Measurements from ENCODE around the gene UBXN7.
"Not testable (repeated sequence)": the region's sequence is repeated elsewhere in the genome, so short reads cannot be mapped to it uniquely, and the experiment has no call there.

Gene UBXN7

GRCh38 chr3:196316799-196317686 is 115.2 kb downstream of the UBXN7 start:
- not testable (repeated sequence) for DNase-seq (ENCODE audit: low read depth)

- DNase-seq (ENCODE audit: low read depth) = no peak
These were observed 116.4 kb downstream of the UBXN7 start for GRCh38 chr3:196315821-196316220.

DNA sequence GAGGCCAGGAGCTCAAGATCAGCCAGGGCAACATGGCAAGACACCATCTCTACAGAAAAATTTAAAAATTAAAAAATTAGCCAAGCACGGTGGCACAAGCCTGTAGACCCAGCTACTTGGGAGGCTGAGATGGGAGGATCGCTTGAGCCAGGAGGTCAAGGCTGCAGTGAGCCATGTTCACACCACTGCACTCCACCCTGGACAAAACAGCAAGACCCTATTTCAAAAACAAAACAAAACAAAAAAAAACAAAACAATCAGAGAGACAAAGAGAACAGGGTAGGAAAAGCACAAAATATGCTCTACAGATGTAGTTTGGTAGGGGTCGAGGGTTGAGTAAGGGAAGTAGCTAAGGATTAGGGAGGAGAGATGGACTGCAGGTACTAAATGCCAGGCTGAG is 117.6 kb downstream of the UBXN7 start:
- DNase-seq (ENCODE audit: low read depth) = no peak

DNA sequence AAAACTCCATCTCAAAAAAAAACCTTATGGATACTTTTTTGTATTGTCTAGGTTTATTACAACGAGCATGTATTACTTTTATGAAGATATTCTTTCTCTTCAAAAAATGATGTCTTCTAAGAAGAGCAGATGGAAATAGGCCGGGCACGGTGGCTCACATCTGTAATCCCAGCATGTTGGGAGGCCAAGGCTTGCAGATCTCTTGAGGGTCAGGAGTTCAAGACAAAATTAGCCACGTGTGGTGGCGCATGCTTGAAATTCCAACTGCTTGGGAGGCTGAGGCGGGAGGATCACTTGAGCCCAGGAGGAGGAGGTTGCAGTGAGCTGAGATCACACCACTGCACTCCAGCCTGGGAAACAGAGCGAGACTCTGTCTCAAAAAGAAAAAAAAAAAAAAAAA is 118.1 kb downstream of the UBXN7 start:
- DNase-seq (ENCODE audit: low read depth) = not testable (repeated sequence)

- not testable (repeated sequence) for DNase-seq (ENCODE audit: low read depth)
These were observed 129.3 kb downstream of the UBXN7 start for GRCh38 chr3:196302960-196303359.

GRCh38 chr3:196302551-196302950 is 129.7 kb downstream of the UBXN7 start:
- not testable (repeated sequence) for DNase-seq (ENCODE audit: low read depth)

DNA sequence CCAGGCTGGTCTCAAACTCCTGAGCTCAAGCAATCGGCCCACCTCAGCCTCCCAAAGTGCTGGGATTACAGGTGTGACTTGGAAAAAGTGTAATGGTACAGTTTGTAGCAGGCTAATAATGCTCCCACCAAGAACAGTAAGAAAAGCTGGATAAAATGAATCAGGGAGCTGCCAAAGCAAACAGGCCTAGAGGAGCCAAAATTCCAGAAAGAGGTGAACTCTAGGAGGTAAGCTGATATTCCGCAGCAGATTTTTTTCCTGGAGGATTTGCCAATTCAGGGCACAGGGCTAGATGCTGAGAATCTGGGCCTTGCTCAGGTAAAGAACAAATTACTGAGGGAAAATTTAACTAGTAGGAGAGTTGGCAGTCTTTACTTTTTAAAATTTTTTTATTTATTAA is 133.7 kb downstream of the UBXN7 start:
- DNase-seq (ENCODE audit: low read depth) = no peak
